Measurements from ENCODE around the gene FBXL5. TPM values are rescaled to one million over a fixed set of nuclear protein-coding genes. Genes with fewer than 3 reads are reported as not detected.
A peak's percentile ranks its signal among the peaks of the same experiment; 100 is the strongest.
"Not testable (repeated sequence)": the region's sequence is repeated elsewhere in the genome, so short reads cannot be mapped to it uniquely, and the experiment has no call there.

FBXL5 gene
- total RNA-seq, 1 donor from 2014 or later = 265 TPM

GRCh38 chr4:15649914-15650545 is 5.1 kb downstream of the FBXL5 start:
- peak; percentile 59 for DNase-seq (ENCODE audit: low spot score)

DNA sequence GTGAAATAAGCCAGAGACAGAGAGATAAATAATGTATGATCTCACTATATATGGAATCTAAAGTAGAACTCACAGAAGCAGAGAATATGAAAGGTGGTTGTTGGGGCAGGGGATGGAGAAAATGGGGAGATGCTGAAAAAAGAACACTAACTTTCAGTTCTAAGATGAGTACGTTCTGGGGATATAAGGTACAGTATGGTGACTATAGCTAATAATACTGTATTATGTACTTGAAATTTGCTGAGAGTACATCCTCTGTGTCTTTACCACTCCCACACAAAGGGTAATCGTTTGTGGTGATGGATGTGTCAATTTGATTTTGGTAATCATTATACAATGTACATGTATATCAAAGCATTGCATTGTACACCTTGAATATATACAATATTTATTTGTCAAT is 6.6 kb downstream of the FBXL5 start:
- no peak for DNase-seq (ENCODE audit: low spot score)

DNA sequence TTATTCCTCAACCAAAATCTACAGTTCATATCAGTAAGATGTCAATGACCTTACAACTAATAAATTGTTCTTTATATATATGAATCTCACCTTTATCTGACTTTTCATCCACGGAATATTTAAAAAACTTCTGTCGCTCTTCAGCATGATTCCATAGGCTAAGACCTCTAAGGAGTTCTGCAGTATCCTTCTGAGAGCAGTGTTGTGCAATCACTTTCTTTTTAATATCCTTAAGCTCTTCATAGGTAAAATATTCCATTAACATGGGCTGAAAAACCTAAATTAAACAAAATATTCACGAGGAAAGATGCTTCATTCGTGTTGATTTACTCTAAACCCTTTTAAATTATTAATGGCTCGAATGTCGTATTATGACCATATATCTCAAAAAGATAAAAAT is 16.7 kb downstream of the FBXL5 start:
- no peak for DNase-seq (ENCODE audit: low spot score)

- DNase-seq (ENCODE audit: low spot score) = no peak
Measured at GRCh38 chr4:15636818-15637217, 18.3 kb downstream of the FBXL5 start.

- not testable (repeated sequence) for DNase-seq (ENCODE audit: low spot score)
Measured at GRCh38 chr4:15617407-15617806, 37.8 kb downstream of the FBXL5 start.

DNA sequence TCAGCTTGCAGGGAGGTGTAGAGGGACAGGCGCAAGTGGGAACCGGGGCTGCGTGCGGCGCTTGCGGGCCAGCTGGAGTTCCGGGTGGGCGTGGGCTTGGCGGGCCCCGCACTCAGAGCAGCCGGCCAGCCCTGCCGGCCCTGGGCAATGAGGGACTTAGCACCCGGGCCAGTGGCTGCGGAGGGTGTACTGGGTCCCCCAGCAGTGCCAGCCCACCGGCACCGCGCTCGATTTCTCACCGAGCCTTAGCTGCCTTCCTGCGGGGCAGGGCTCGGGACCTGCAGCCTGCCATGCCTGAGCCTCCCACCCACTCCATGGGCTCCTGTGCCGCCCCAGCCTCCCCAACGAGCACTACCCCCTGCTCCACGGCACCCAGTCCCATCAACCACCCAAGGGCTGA is 40.3 kb downstream of the FBXL5 start:
- not testable (repeated sequence) for DNase-seq (ENCODE audit: low spot score)

GRCh38 chr4:15612136-15612535 is 43.0 kb downstream of the FBXL5 start:
- DNase-seq (ENCODE audit: low spot score) = no peak

GRCh38 chr4:15610855-15611254 is 44.3 kb downstream of the FBXL5 start:
- no peak for DNase-seq (ENCODE audit: low spot score)

DNA sequence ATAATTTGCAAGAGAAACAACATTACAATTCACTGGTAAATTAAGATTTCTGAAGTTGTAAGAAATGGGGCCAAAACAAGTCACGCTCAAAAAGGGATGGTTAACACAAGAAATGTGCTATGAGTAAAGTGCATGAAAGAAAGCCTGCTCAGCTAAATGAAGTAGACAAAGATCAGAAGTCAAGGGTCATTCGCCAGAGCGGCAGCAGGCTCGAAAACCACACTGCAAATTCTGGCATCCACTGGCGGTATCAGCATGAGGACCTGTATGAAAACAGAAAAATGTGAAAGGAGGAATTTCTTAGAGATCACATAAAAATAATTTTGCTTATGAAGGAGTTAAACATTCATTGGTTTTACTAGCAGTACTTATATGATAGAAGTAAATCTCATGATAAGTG is 49.6 kb downstream of the FBXL5 start:
- DNase-seq (ENCODE audit: low spot score) = no peak

DNA sequence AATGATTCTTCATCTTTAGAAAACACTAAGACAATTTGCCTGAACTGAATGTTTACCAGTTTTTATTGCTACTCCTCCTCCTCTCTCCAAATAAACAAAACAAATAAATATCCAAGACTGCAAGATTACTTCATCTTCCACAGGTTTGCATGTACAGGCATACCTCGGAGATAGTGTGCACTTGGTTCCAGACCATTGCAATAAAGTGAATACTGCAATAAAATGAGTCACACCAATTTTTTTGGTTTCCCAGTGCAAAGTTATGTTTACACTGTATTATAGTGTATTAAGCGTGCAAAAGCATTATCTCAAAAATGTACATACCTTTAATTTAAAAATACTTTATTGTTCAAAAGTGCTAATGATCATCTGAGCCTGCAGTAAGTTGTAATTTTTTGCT is 53.3 kb downstream of the FBXL5 start:
- DNase-seq (ENCODE audit: low spot score) = no peak

GRCh38 chr4:15600176-15600575 is 55.0 kb downstream of the FBXL5 start:
- peak; percentile 13 for DNase-seq (ENCODE audit: low spot score)

DNA sequence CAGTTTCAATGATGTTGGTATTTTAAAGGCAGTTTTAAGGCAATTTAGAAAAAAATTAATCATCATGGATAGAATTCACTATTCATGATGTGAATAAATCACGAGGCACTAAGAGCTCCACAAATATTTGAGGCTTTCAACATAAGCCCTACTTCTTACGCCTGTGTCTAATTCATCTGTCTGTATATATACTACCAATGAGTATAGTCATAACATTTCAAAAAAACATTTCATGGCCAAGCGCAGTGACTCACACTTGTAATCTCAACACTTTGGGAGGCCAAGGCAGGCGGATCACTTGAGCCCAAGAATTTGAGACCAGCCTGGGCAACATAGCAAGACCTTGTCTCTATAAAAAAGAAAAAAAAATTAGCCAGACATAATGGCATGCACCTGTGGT is 56.5 kb downstream of the FBXL5 start:
- no peak for DNase-seq (ENCODE audit: low spot score)

DNA sequence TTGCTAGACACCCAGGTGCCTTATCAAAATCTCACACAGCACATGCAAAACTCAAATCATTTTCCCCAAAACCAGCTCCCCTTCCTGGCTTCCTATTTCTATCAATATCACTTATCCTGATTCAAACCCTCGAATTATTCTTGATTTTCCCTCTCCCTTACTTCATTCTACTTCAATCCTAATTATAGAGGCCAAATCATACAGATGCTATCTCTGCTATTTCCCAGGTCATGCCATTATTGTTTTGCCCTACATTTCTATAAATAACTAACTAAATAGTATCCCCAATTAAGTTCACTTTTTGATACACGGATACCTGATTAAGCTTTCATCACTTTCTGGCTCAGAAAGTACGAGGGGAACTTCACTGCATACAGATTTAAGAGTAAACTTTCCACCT is 62.4 kb downstream of the FBXL5 start:
- DNase-seq (ENCODE audit: low spot score) = no peak

GRCh38 chr4:15587649-15588048 is 67.5 kb downstream of the FBXL5 start:
- peak; percentile 36 for DNase-seq (ENCODE audit: low spot score)

GRCh38 chr4:15586066-15586465 is 69.1 kb downstream of the FBXL5 start:
- DNase-seq (ENCODE audit: low spot score) = no peak

DNA sequence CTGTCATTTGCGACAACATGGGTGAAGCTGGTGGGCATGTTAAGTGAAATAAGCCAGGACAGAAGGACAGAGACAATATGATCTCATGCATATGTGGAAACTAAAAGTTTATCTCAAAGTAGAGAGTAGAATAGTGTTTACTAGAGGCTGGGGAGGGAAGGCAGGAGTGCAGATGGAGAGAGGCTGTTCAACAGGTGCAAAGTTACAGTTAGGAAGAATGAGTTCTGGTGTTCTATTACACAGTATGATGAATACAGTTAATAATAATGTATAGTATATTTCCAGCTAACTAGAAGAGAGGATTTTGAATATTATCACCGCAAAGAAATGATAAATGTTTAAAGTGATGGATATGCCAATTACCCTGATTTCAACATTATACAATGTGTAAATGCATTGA is 69.8 kb downstream of the FBXL5 start:
- no peak for DNase-seq (ENCODE audit: low spot score)

- DNase-seq (ENCODE audit: low spot score) = no peak
Measured at GRCh38 chr4:15584785-15585184, 70.4 kb downstream of the FBXL5 start.

- DNase-seq (ENCODE audit: low spot score) = no peak
Measured at GRCh38 chr4:15577508-15577907, 77.6 kb downstream of the FBXL5 start.

GRCh38 chr4:15575966-15576365 is 79.2 kb downstream of the FBXL5 start:
- DNase-seq (ENCODE audit: low spot score) = peak; percentile 5

DNA sequence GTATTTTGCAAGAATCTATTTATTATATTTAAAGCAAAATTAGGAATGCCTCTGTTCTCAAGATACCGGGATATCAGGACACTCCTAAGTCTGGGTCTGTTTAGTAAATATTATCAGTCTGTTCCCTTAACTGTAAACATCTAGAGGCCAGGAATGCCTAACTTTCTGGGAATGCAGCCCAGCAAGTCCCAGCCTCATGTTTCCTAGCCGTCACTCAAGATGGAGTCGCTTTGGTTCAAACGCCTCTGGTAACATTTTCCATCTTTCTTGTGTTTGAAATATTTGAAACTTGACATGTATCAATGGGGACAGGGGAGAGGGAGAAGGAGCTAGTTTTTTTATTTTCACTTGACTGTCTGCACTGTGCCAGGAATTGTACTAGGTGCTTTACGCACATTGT is 85.4 kb downstream of the FBXL5 start:
- DNase-seq (ENCODE audit: low spot score) = no peak

DNA sequence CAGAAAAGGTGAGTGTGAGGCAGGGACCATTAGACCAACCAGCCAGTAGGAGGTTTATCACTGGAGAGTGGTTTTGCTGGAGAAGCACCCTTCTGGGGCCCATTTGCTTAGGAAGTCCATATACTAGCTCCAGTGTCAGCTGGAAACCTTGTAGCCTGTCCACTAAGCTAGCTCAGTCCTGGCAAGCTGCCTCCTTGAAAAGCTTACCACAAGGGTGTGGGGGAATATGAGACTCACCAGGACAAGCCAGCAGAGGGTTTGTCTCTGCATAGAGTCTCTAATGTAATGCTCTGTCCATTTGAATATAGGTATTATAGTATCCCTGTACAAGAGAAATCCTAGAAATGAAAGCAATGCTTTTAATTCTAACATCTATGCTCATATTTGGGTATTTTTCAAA is 86.3 kb downstream of the FBXL5 start:
- DNase-seq (ENCODE audit: low spot score) = peak; percentile 28

DNA sequence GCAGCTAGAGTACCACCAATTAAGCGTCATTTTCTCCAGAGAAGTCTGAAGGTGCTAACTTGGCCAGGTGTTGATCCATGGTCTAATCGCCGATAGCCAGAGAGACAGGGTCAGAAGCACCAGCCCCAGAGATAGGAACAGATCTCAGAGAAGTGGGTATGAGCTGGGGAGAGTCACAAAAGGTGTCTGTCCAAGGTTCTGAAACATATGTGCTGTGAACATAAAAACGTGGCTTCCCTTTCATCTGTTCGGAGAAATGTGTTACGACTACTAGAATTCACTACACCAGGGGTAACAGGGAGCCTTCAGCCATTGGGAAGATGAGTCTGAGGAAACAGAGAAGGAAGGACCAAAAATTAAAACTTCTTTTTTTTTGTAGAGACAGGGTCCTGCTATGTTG is 91.3 kb downstream of the FBXL5 start:
- DNase-seq (ENCODE audit: low spot score) = no peak

DNA sequence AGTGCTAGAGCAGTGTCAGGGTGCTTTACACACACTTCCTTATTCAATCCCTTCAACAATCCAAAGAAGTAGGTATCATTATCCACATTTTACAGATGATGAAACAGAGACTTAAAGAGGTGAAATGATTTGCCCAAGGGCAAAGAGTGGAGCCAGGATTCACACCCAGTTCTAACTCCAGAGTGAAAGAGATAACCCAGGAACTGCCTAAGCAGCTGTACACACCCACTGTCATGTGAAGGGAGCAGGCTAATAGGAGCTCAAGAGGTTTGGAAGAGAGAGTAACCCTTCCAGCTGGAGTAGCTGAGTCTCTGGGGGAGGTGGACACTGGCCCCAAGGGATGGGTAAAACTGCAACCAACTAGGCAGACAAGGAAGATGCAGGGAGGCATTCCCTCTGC is 92.5 kb downstream of the FBXL5 start:
- no peak for DNase-seq (ENCODE audit: low spot score)

GRCh38 chr4:15562114-15562513 is 93.0 kb downstream of the FBXL5 start:
- no peak for DNase-seq (ENCODE audit: low spot score)
